OCI-M1 (cell line): ENCODE results near the gene UBALD2.
"Not testable (repeated sequence)": the region's sequence is repeated elsewhere in the genome, so short reads cannot be mapped to it uniquely, and the experiment has no call there.

Source experiments
- DNase-seq: peaks from one replicate; lab custom pipeline; 2025; lab: John Stamatoyannopoulos, UW

The UBALD2 gene

GRCh38 chr17:76277300-76278267 is 12.4 kb downstream of the UBALD2 start:
- DNase-seq, result no peak

DNA sequence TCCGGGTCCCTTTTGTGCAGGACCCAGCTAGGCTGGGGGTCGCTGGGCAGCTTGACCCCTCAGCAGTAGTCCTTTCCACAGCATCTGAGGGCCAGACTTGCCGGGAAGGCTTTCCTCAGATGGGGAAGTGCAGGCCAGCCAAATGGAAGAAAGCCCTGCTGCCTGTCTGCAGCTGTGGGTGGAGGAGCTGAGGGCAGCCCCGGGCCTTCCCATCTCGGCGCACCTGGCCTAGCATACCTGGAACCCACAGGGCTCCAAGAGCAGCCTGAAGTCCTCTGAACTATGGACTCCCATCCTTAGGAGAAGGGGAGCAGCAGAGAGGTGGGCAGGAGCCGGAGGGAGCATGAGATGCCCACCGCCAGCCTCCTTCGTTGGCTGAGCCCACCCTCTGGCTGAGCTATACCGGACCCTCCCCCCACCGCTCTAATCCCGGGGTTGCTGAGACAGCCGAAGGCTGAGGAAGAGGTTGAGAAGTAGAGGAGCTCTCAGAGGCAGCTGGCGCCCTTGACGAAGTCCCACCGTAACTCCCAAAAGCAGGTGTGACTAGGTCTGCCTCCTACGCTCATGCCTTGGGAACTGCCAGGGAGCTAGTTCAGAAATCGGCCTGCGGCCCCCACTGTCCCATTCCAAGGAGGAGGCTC is 13.2 kb downstream of the UBALD2 start:
- no peak for DNase-seq

- DNase-seq, result peak; percentile 88
These were observed 14.0 kb downstream of the UBALD2 start for GRCh38 chr17:76278952-76279741.

DNA sequence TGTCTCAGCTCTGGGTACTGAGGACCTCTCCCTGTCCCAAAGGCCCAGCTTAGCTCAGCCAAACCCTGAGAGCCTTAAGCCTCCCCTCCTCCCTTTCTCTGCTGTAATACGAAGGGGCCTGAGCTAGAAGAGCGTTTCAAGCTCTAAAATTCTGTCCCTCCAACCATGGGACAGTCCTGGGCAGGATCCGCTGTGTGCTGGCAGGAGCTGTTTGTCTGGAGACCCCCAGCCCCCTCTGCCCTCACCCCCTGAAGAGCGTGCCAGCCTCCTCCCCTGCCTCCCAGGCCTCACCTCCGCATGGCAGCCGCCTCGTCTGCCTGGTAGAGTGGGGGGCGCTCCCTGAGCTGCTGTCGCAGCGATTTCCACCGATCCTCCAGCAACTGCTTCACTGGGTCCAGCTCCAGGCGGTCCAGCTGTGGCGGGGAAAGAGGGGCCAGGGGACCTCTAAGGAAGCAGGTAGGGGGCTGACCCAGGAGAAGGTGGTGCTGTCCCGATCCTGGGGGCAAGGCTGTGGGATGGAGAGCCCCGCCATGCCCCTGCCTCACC is 14.7 kb downstream of the UBALD2 start:
- no peak for DNase-seq

- DNase-seq, result no peak
These were observed 15.5 kb downstream of the UBALD2 start for GRCh38 chr17:76280650-76281049.

- no peak for DNase-seq
These were observed 16.6 kb downstream of the UBALD2 start for GRCh38 chr17:76281573-76282371.

DNA sequence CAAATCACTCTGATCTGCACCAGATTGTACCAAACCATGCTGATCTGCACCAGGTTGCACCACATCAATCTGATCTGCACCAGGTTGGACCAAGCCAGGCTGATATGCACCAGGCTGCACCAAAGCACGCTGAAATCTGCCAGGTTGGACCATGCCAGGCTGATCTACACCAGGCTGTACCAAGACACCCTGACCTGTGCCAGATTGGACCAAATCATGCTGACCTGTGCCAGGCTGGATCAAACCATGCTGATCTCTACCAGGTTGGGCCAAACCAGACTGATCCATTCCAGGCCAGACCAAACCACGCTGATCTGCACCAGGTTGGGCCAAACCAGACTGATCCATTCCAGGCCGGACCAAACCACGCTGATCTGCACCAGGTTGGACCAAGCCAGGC is 27.4 kb downstream of the UBALD2 start:
- DNase-seq, result no peak

- no peak for DNase-seq
These were observed 28.0 kb downstream of the UBALD2 start for GRCh38 chr17:76293106-76293505.

- DNase-seq, result no peak
These were observed 31.0 kb downstream of the UBALD2 start for GRCh38 chr17:76296186-76296585.

DNA sequence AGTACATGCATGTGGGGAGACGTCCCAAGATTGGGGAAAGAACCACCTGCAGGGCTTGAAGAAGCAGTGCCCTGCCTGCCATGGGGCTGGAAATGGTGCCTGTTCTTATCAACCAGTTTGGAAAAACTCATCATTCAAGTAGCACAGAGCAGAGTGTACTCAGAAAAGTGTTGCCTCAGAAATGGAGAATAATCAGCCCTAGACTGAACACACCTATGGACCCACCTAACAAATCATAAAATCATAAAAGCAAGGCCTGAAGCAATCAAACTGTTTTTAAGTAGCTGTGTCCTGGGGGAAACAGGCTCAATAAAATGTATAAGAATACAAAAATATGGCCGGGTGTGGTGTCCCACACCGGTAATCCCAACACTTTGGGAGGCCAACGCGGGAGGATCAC is 31.7 kb downstream of the UBALD2 start:
- DNase-seq, result no peak

GRCh38 chr17:76297436-76297835 is 32.3 kb downstream of the UBALD2 start:
- no peak for DNase-seq

DNA sequence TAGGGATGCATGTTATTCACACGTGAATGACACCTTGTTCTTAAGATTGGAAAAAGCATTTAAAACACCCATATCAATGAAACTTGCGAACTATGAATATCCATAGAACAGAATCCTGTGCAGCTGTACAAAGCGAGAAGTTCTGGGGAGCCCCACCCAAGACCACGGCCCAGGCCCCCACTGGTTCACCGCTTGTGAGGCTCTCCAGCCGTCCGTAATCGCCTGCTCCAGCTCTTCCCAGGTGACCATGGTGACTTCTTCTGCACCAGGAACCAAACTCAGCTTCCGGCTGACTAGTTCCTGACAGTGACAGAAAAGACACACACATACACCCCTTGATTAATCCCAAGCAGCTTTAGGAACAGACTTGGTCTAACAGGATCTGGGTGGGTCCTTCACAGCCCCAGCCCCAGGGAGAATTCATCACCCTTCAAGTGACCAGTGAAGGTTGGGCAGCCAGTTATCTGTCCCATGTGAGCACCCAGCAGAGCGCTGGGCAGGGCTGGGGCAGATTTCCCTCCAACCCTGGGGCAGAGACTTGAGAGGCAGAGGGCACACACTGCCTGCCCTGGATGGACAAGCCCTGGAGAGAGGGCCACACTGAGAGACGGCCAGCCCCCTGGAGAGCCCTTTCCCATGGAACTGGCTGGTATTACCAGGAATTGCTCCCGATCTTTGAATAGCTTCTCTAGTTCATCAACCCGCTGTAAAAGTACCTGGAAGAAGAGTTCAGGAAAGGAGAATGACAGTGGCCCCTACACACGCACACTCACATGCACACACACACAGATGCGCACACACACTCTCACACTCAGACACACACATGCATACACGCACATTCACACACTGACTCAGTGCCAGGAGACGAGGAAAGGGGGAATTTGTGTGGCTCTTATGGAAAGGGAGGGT is 39.3 kb downstream of the UBALD2 start:
- DNase-seq, result no peak

DNA sequence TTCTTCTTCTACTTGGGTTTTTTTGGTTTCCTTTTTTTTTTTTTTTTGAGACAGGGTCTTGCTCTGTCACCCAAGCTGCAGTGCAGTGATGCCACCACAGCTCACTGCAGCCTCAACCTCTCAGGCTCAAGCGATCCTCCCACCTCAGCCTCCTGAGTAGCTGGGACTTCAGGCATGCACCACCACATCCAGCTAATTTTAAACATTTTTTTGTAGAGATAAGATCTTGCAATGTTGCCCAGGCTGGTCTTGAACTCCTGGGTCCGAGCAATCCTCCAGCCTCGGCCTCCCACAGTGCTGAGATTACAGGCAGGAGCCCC is 39.9 kb downstream of the UBALD2 start:
- DNase-seq, result not testable (repeated sequence)

GRCh38 chr17:76307299-76307965 is 42.3 kb downstream of the UBALD2 start:
- DNase-seq, result no peak

- DNase-seq, result no peak
These were observed 42.8 kb downstream of the UBALD2 start, which contains the start of gene QRICH2 for GRCh38 chr17:76307966-76308338. Gene QRICH2, minus strand, starts transcription at chr17:76308276. Its CDS starts 278 bp downstream, at chr17:76307998.

DNA sequence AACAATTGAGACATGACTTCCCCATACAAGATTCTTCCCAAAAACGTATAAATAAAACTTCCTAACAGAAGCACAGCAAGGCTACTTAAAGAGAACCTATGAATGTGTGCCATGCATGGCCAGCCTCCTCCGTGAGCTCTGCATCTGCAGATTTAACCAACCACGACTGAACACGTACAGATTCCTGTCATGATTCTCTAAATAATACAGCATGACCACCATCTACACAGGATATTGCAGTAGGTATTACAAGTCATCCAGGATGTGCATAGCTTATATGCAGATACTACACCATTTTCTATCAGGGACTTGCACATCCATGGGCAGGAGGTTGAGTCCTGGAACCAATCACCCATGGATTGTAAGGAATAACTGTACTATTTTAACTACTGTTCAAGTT is 44.3 kb downstream of the UBALD2 start:
- no peak for DNase-seq

DNA sequence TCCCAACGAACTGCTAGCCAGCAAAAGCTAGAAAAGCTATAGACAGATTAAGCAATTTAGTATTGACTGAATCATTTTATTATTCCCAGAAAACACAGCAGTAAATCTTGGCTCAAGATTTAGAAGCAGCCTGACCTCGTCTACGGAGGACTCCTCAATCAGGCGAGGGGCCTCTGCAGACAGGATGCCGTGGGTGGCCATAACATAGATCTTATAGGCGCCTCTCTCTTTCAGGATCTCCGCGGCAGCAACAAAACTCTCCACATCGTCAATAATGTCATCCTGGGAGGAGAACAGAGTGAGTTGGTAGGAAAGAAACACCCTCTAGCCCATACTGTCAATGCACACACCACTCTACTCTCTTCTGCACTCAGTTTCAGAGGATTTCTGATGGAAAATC is 47.6 kb downstream of the UBALD2 start:
- no peak for DNase-seq

DNA sequence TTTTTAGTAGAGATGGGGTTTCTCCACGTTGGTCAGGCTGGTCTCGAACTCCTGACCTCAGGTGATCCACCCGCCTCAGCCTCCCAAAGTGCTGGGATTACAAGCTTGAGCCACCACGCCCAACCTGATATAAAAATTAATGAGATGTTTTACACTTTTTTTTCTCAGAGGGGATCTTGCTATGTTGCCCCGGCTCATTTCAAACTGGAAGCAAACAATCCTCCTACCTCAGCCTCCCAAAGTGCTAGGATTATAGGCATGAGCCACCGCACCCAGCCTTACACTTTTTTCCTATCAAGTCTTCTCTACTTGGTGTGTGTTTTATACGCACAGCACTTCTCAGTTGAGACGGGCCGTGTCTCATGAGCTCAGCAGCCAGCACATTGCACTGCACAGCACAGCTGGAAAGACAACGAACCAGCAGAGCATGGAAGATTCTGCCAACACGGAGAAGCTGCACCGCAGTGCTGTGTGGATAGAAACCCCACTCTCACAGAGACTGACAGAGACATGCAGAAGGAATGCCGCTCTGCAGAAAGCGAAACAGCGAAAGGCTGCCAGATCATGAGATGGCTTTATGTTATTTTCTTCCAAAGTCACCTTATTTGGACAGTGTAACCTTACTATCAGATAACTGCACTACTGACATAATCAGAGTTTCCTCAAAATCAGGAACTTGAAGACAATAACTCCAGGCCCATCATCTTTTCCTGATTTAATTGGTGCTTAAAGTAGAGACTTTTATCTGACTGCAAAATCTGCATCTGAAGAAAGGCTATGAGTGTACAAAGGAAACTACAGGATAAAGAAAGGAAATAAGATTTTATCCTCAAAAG is 49.5 kb downstream of the UBALD2 start:
- no peak for DNase-seq

DNA sequence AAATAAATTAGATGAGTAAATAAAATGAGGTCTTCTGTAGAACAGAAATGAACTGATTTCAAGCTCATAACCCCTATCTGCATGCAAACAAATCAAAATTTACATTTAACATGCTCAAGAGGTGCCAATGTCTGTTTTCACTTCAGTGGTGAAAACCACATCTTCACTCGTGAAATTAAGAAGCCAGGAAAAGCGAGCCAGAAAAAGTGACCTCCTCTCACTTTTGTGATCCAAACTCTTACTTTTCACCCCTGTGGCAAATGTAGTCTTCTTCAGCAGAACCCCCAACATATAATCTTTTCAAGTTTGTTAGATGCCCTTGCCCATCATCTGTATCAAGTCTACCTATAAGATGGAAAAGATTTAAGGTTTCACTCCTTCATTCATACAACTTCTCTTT is 52.4 kb downstream of the UBALD2 start:
- no peak for DNase-seq
